ENCODE measurements around the gene MON1B.
A peak's percentile ranks its signal among the peaks of the same experiment; 100 is the strongest.
"Not testable (repeated sequence)": the region's sequence is repeated elsewhere in the genome, so short reads cannot be mapped to it uniquely, and the experiment has no call there.

Gene MON1B

GRCh38 chr16:77171745-77172635, 19.0 kb upstream of the MON1B start:
- Histone ChIP-seq H3K4me1 (ENCODE audit: control insufficient read depth, insufficient read depth, low read length) (no peaks in the 10 kb centered on the region), H3K4me3 (ENCODE audit: low read length) (no peak overlapping the region), H3K27me3 (ENCODE audit: control insufficient read depth, insufficient read depth, low read length) (peaks cover 10% of the 10 kb centered on the region), H3K36me3 (ENCODE audit: control insufficient read depth, insufficient read depth, low read length) (no peaks in the 10 kb centered on the region), H3K9ac (ENCODE audit: low read length) (no peak overlapping the region), H3K9me3 (ENCODE audit: control insufficient read depth, low read length) (no peaks in the 10 kb centered on the region)

- Histone ChIP-seq H3K4me1 (ENCODE audit: control insufficient read depth, insufficient read depth, low read length) (no peaks in the 10 kb centered on the region), H3K27me3 (ENCODE audit: control insufficient read depth, insufficient read depth, low read length) (peaks cover 10% of the 10 kb centered on the region), H3K4me3 (ENCODE audit: low read length) (no peak overlapping the region), H3K36me3 (ENCODE audit: control insufficient read depth, insufficient read depth, low read length) (no peaks in the 10 kb centered on the region), H3K9me3 (ENCODE audit: control insufficient read depth, low read length) (no peaks in the 10 kb centered on the region), H3K9ac (ENCODE audit: low read length) (no peak overlapping the region)
These were observed 18.0 kb upstream of the MON1B start for GRCh38 chr16:77172951-77173350.

GRCh38 chr16:77183137-77183536, 7.9 kb upstream of the MON1B start:
- Histone ChIP-seq H3K4me1 (ENCODE audit: control insufficient read depth, insufficient read depth, low read length) (no peaks in the 10 kb centered on the region), H3K9me3 (ENCODE audit: control insufficient read depth, low read length) (no peaks in the 10 kb centered on the region), H3K4me3 (ENCODE audit: low read length) (no peak overlapping the region), H3K27me3 (ENCODE audit: control insufficient read depth, insufficient read depth, low read length) (no peaks in the 10 kb centered on the region), H3K36me3 (ENCODE audit: control insufficient read depth, insufficient read depth, low read length) (no peaks in the 10 kb centered on the region), H3K9ac (ENCODE audit: low read length) (no peak overlapping the region)

GRCh38 chr16:77186298-77186697, 4.7 kb upstream of the MON1B start:
- H3K27me3 ChIP-seq (ENCODE audit: control insufficient read depth, insufficient read depth, low read length); H3K36me3 ChIP-seq (ENCODE audit: control insufficient read depth, insufficient read depth, low read length); H3K9ac ChIP-seq (ENCODE audit: low read length); H3K4me3 ChIP-seq (ENCODE audit: low read length); H3K9me3 ChIP-seq (ENCODE audit: control insufficient read depth, low read length); H3K4me1 ChIP-seq (ENCODE audit: control insufficient read depth, insufficient read depth, low read length): not testable (repeated sequence)

- H3K9me3 ChIP-seq (ENCODE audit: control insufficient read depth, low read length): no peaks in the 10 kb centered on the region
- H3K36me3 ChIP-seq (ENCODE audit: control insufficient read depth, insufficient read depth, low read length): no peaks in the 10 kb centered on the region
- peak overlapping the region; percentile 89 for H3K9ac ChIP-seq (ENCODE audit: low read length)
- peaks cover 9% of the 10 kb centered on the region for H3K4me1 ChIP-seq (ENCODE audit: control insufficient read depth, insufficient read depth, low read length)
- no peaks in the 10 kb centered on the region for H3K27me3 ChIP-seq (ENCODE audit: control insufficient read depth, insufficient read depth, low read length)
- peak overlapping the region; percentile 65 for H3K4me3 ChIP-seq (ENCODE audit: low read length)
These were observed 856 bp upstream of the MON1B start for GRCh38 chr16:77190190-77190477.

GRCh38 chr16:77191259-77191969, 424 bp downstream of the MON1B start:
- Histone ChIP-seq H3K9me3 (ENCODE audit: control insufficient read depth, low read length) (no peaks in the 10 kb centered on the region), H3K27me3 (ENCODE audit: control insufficient read depth, insufficient read depth, low read length) (no peaks in the 10 kb centered on the region), H3K9ac (ENCODE audit: low read length) (peak overlapping the region; percentile 89), H3K4me1 (ENCODE audit: control insufficient read depth, insufficient read depth, low read length) (peaks cover 9% of the 10 kb centered on the region), H3K4me3 (ENCODE audit: low read length) (peak overlapping the region; percentile 65), H3K36me3 (ENCODE audit: control insufficient read depth, insufficient read depth, low read length) (no peaks in the 10 kb centered on the region)

- Histone ChIP-seq H3K4me3 (ENCODE audit: low read length) (no peak overlapping the region), H3K9me3 (ENCODE audit: control insufficient read depth, low read length) (no peaks in the 10 kb centered on the region), H3K9ac (ENCODE audit: low read length) (no peak overlapping the region), H3K36me3 (ENCODE audit: control insufficient read depth, insufficient read depth, low read length) (peaks cover 8% of the 10 kb centered on the region), H3K4me1 (ENCODE audit: control insufficient read depth, insufficient read depth, low read length) (peaks cover 9% of the 10 kb centered on the region), H3K27me3 (ENCODE audit: control insufficient read depth, insufficient read depth, low read length) (no peaks in the 10 kb centered on the region)
These were observed 2.4 kb downstream of the MON1B start for GRCh38 chr16:77193377-77193776.

- no peaks in the 10 kb centered on the region for H3K27me3 ChIP-seq (ENCODE audit: control insufficient read depth, insufficient read depth, low read length)
- H3K36me3 ChIP-seq (ENCODE audit: control insufficient read depth, insufficient read depth, low read length): peaks cover 16% of the 10 kb centered on the region
- H3K9ac ChIP-seq (ENCODE audit: low read length): no peak overlapping the region
- H3K9me3 ChIP-seq (ENCODE audit: control insufficient read depth, low read length): no peaks in the 10 kb centered on the region
- no peak overlapping the region for H3K4me3 ChIP-seq (ENCODE audit: low read length)
- peaks cover 9% of the 10 kb centered on the region for H3K4me1 ChIP-seq (ENCODE audit: control insufficient read depth, insufficient read depth, low read length)
These were observed 3.6 kb downstream of the MON1B start for GRCh38 chr16:77194295-77195231.

- Histone ChIP-seq H3K9ac (ENCODE audit: low read length) (no peak overlapping the region), H3K36me3 (ENCODE audit: control insufficient read depth, insufficient read depth, low read length) (peaks cover 16% of the 10 kb centered on the region), H3K4me1 (ENCODE audit: control insufficient read depth, insufficient read depth, low read length) (peaks cover 9% of the 10 kb centered on the region), H3K9me3 (ENCODE audit: control insufficient read depth, low read length) (no peaks in the 10 kb centered on the region), H3K4me3 (ENCODE audit: low read length) (no peak overlapping the region), H3K27me3 (ENCODE audit: control insufficient read depth, insufficient read depth, low read length) (no peaks in the 10 kb centered on the region)
These were observed 4.4 kb downstream of the MON1B start for GRCh38 chr16:77195411-77195810.

- no peak overlapping the region for H3K9ac ChIP-seq (ENCODE audit: low read length)
- no peak overlapping the region for H3K4me3 ChIP-seq (ENCODE audit: low read length)
- no peaks in the 10 kb centered on the region for H3K4me1 ChIP-seq (ENCODE audit: control insufficient read depth, insufficient read depth, low read length)
- no peaks in the 10 kb centered on the region for H3K27me3 ChIP-seq (ENCODE audit: control insufficient read depth, insufficient read depth, low read length)
- H3K36me3 ChIP-seq (ENCODE audit: control insufficient read depth, insufficient read depth, low read length): peaks cover 16% of the 10 kb centered on the region
- no peaks in the 10 kb centered on the region for H3K9me3 ChIP-seq (ENCODE audit: control insufficient read depth, low read length)
These were observed 6.8 kb downstream of the MON1B start for GRCh38 chr16:77197747-77198146.

GRCh38 chr16:77199211-77199610, 8.2 kb downstream of the MON1B start, which contains the start of gene SYCE1L:
SYCE1L (plus strand) TSS chr16:77199408; CDS start chr16:77199452, 44 bp downstream.
- Histone ChIP-seq H3K27me3 (ENCODE audit: control insufficient read depth, insufficient read depth, low read length) (no peaks in the 10 kb centered on the region), H3K4me3 (ENCODE audit: low read length) (no peak within 1 kb of the TSS), H3K4me1 (ENCODE audit: control insufficient read depth, insufficient read depth, low read length) (no peaks in the 10 kb centered on the region), H3K9me3 (ENCODE audit: control insufficient read depth, low read length) (no peaks in the 10 kb centered on the region), H3K36me3 (ENCODE audit: control insufficient read depth, insufficient read depth, low read length) (peaks cover 16% of the 10 kb centered on the region), H3K9ac (ENCODE audit: low read length) (no peak within 1 kb of the TSS)
